ENCODE results near the gene EPHA7. TPM values are rescaled to one million over a fixed set of nuclear protein-coding genes. Genes with fewer than 3 reads are reported as not detected.

EPHA7 gene
- total RNA-seq, 1 donor from 2014 or later: 48.9 TPM

- no peak for DNase-seq (ENCODE audit: extremely low spot score, unreplicated experiment)
- Mint-ChIP-seq H3K27me3 (no peaks in the 10 kb centered on the region), H3K4me3 (no peak overlapping the region), H3K27ac (no peak overlapping the region), H3K4me1 (ENCODE audit: unreplicated experiment) (no peaks in the 10 kb centered on the region), H3K9me3 (no peaks in the 10 kb centered on the region), H3K36me3 (peaks cover 5% of the 10 kb centered on the region)
- no peak for TF ChIP-seq CTCF (conservative IDR thresholded peaks at IDR 0.05)
Observed at GRCh38 chr6:93317592-93317991, 101.8 kb downstream of the EPHA7 start.

- Mint-ChIP-seq H3K27me3 (no peaks in the 10 kb centered on the region), H3K9me3 (peaks cover 7% of the 10 kb centered on the region), H3K4me3 (no peak overlapping the region), H3K4me1 (ENCODE audit: unreplicated experiment) (no peaks in the 10 kb centered on the region), H3K36me3 (peaks cover 12% of the 10 kb centered on the region), H3K27ac (no peak overlapping the region)
- no peak for DNase-seq (ENCODE audit: extremely low spot score, unreplicated experiment)
- no peak for TF ChIP-seq CTCF (conservative IDR thresholded peaks at IDR 0.05)
Observed at GRCh38 chr6:93307505-93308409, 111.6 kb downstream of the EPHA7 start.

GRCh38 chr6:93305088-93305487, 114.3 kb downstream of the EPHA7 start:
- Mint-ChIP-seq H3K9me3 (no peaks in the 10 kb centered on the region), H3K36me3 (peaks cover 9% of the 10 kb centered on the region), H3K4me1 (ENCODE audit: unreplicated experiment) (no peaks in the 10 kb centered on the region), H3K27me3 (no peaks in the 10 kb centered on the region), H3K4me3 (no peak overlapping the region), H3K27ac (no peak overlapping the region)
- no peak for TF ChIP-seq CTCF (conservative IDR thresholded peaks at IDR 0.05)
- no peak for DNase-seq (ENCODE audit: extremely low spot score, unreplicated experiment)

- no peak for TF ChIP-seq CTCF (conservative IDR thresholded peaks at IDR 0.05)
- DNase-seq (ENCODE audit: extremely low spot score, unreplicated experiment): no peak
- Mint-ChIP-seq H3K4me3 (no peak overlapping the region), H3K36me3 (peaks cover 9% of the 10 kb centered on the region), H3K9me3 (no peaks in the 10 kb centered on the region), H3K27ac (no peak overlapping the region), H3K4me1 (ENCODE audit: unreplicated experiment) (no peaks in the 10 kb centered on the region), H3K27me3 (no peaks in the 10 kb centered on the region)
Observed at GRCh38 chr6:93304505-93304904, 114.9 kb downstream of the EPHA7 start.

- DNase-seq (ENCODE audit: extremely low spot score, unreplicated experiment): no peak
- TF ChIP-seq CTCF (conservative IDR thresholded peaks at IDR 0.05): no peak
- peaks cover 9% of the 10 kb centered on the region for H3K36me3 Mint-ChIP-seq
Observed at GRCh38 chr6:93300661-93301060, 118.7 kb downstream of the EPHA7 start.

More at GRCh38 chr6:93300661-93301060, 118.7 kb downstream of the EPHA7 start:
- H3K4me3 Mint-ChIP-seq: no peak overlapping the region
- H3K27ac Mint-ChIP-seq: no peak overlapping the region
- H3K27me3 Mint-ChIP-seq: no peaks in the 10 kb centered on the region
- H3K4me1 Mint-ChIP-seq (ENCODE audit: unreplicated experiment): no peaks in the 10 kb centered on the region
- H3K9me3 Mint-ChIP-seq: no peaks in the 10 kb centered on the region
